HEK293 (cell line): ENCODE data around the gene RALGAPA2.

Source experiments
- CTCF ChIP-seq: fragments of 450-650 bp; formaldehyde crosslinking; IDR thresholded peaks from 2 replicates; pipeline ENCODE4 v1.5.1; 2016; ENCODE audit warnings: missing biosample characterization, missing genetic modification characterization
- ZBTB49 ChIP-seq: fragments of 450-650 bp; formaldehyde crosslinking; IDR thresholded peaks from 2 replicates; pipeline ENCODE4 v1.5.1; 2016; ENCODE audit warnings: missing biosample characterization, missing genetic modification characterization, low read depth
- ZNF132 ChIP-seq: fragments of 450-650 bp; formaldehyde crosslinking; IDR thresholded peaks from 2 replicates; pipeline ENCODE4 v1.5.1; 2017; ENCODE audit warnings: missing biosample characterization, missing genetic modification characterization, borderline replicate concordance

- TF ChIP-seq CTCF (tag by site-specific recombination) (no peak), ZNF132 (tag by site-specific recombination) (no peak), ZBTB49 (no peak)
Measured at GRCh38 chr20:20366876-20367574, 345.4 kb downstream of the RALGAPA2 start.
